Urinary bladder (tissue), 4 donors: Measurements from ENCODE around the gene KLF11. TPM values are rescaled to one million over a fixed set of nuclear protein-coding genes. Genes with fewer than 3 reads are reported as not detected.

Experiments used
- DNase-seq: peaks from one replicate; pipeline ENCODE4 v3.0.0-alpha.2; 2015; ENCODE audit errors: extremely low spot score
- H3K27ac ChIP-seq: one replicate; pipeline ENCODE4 v1.5.1; 2013; ENCODE audit warnings: low read depth, mild to moderate bottlenecking, moderate library complexity
- H3K36me3 ChIP-seq: one replicate; pipeline ENCODE4 v1.6.1; 2013; ENCODE audit warnings: mild to moderate bottlenecking, moderate library complexity; ENCODE audit not compliant: insufficient read depth
- H3K4me1 ChIP-seq: one replicate; pipeline ENCODE4 v1.6.1; 2013; ENCODE audit warnings: mild to moderate bottlenecking, moderate library complexity; ENCODE audit not compliant: insufficient read depth
- H3K4me3 ChIP-seq: one replicate; pipeline ENCODE4 v1.5.1; 2013; ENCODE audit warnings: low read depth, low read length
- WGBS: extraction: QIAGEN DNeasy Blood & Tissue Kit; methylation state at CpG from one replicate; pipeline ENCODE4 v1.1.7; 2013; 5-methylcytosine and 5-hydroxymethylcytosine counted together
- polyA plus RNA-seq: library from polyadenylated mRNA; stranded (reverse); fragments of 200-250 nt; gene quantifications from one replicate; pipeline ENCODE4 v1.2.3, GENCODE V29; 2013
- total RNA-seq: library from RNA; depleted of rRNA; stranded (reverse); fragments of >200 nt; gene quantifications from one replicate; pipeline ENCODE4 v1.2.3, GENCODE V29; 2014
- donor health status: healthy with polysubstance abuse.
- donor health status: healthy.

Gene KLF11
- total and polyA plus RNA-seq, 2 donors = 17.7 to 20.7 TPM

GRCh38 chr2:10078704-10079265 lies 35.4 kb downstream of the KLF11 start:
- H3K36me3 ChIP-seq = no peaks in the 10 kb centered on the region
- H3K27ac ChIP-seq = no peak overlapping the region
- peak overlapping the region; percentile 71 for H3K4me3 ChIP-seq
- DNase-seq = no peak
- no peaks in the 10 kb centered on the region for H3K4me1 ChIP-seq
- WGBS = 21% methylated on average over 12 of the region's 12 CpGs

- Histone ChIP-seq H3K4me3 (peak overlapping the region; percentile 71), H3K4me1 (no peaks in the 10 kb centered on the region), H3K27ac (peak overlapping the region; percentile 70), H3K36me3 (no peaks in the 10 kb centered on the region)
- WGBS = 1% methylated on average over 52 of the region's 53 CpGs
- DNase-seq = no peak
These were observed 36.0 kb downstream of the KLF11 start for GRCh38 chr2:10079266-10079869.

- no peaks in the 10 kb centered on the region for H3K36me3 ChIP-seq
- no peaks in the 10 kb centered on the region for H3K4me1 ChIP-seq
- H3K27ac ChIP-seq = peak within 1 kb of the TSS; percentile 70
- under 1% methylated on average over 98 of the region's 98 CpGs for WGBS
- H3K4me3 ChIP-seq = peak within 1 kb of the TSS; percentile 71
- DNase-seq = no peak
These were observed 36.7 kb downstream of the KLF11 start, which contains the start of gene CYS1 for GRCh38 chr2:10079870-10080535. Gene CYS1, minus strand, starts transcription at chr2:10080411. Its CDS starts 188 bp downstream, at chr2:10080223.

- H3K36me3 ChIP-seq = no peaks in the 10 kb centered on the region
- no peak overlapping the region for H3K27ac ChIP-seq
- peak overlapping the region; percentile 71 for H3K4me3 ChIP-seq
- no peaks in the 10 kb centered on the region for H3K4me1 ChIP-seq
- 11% methylated on average over 45 of the region's 45 CpGs for WGBS
- DNase-seq = no peak
These were observed 37.4 kb downstream of the KLF11 start for GRCh38 chr2:10080536-10081304.

GRCh38 chr2:10083046-10083445 lies 39.7 kb downstream of the KLF11 start:
- no peaks in the 10 kb centered on the region for H3K4me1 ChIP-seq
- H3K4me3 ChIP-seq = no peak overlapping the region
- 36% methylated on average over 5 of the region's 5 CpGs for WGBS
- no peak overlapping the region for H3K27ac ChIP-seq
- H3K36me3 ChIP-seq = no peaks in the 10 kb centered on the region
- DNase-seq = no peak

GRCh38 chr2:10083692-10084211 lies 40.4 kb downstream of the KLF11 start:
- WGBS = 58% methylated on average over 13 of the region's 13 CpGs
- Histone ChIP-seq H3K27ac (no peak overlapping the region), H3K36me3 (no peaks in the 10 kb centered on the region), H3K4me1 (no peaks in the 10 kb centered on the region), H3K4me3 (no peak overlapping the region)
- no peak for DNase-seq

- 40% methylated on average over 12 of the region's 12 CpGs for WGBS
- no peak for DNase-seq
- Histone ChIP-seq H3K36me3 (no peaks in the 10 kb centered on the region), H3K4me3 (no peak overlapping the region), H3K4me1 (no peaks in the 10 kb centered on the region), H3K27ac (no peak overlapping the region)
These were observed 41.0 kb downstream of the KLF11 start for GRCh38 chr2:10084223-10084865.

- 70% methylated on average over 6 of the region's 6 CpGs for WGBS
- no peak for DNase-seq
- no peaks in the 10 kb centered on the region for H3K4me1 ChIP-seq
- H3K27ac ChIP-seq = no peak overlapping the region
- no peaks in the 10 kb centered on the region for H3K36me3 ChIP-seq
- no peak overlapping the region for H3K4me3 ChIP-seq
These were observed 41.8 kb downstream of the KLF11 start for GRCh38 chr2:10085043-10085667.

- Histone ChIP-seq H3K4me3 (no peak overlapping the region), H3K27ac (no peak overlapping the region), H3K4me1 (no peaks in the 10 kb centered on the region), H3K36me3 (no peaks in the 10 kb centered on the region)
- WGBS = 91% methylated on average over 11 of the region's 11 CpGs
- DNase-seq = no peak
These were observed 42.3 kb downstream of the KLF11 start for GRCh38 chr2:10085668-10086059.

- Histone ChIP-seq H3K27ac (no peak overlapping the region), H3K4me3 (no peak overlapping the region), H3K36me3 (no peaks in the 10 kb centered on the region), H3K4me1 (no peaks in the 10 kb centered on the region)
- DNase-seq = no peak
- WGBS = 51% methylated on average over 4 of the region's 4 CpGs
These were observed 43.6 kb downstream of the KLF11 start for GRCh38 chr2:10086950-10087349.

GRCh38 chr2:10087360-10087759 lies 44.0 kb downstream of the KLF11 start:
- WGBS = 64% methylated on average over 8 of the region's 8 CpGs
- H3K36me3 ChIP-seq = no peaks in the 10 kb centered on the region
- H3K27ac ChIP-seq = no peak overlapping the region
- no peak overlapping the region for H3K4me3 ChIP-seq
- no peak for DNase-seq
- H3K4me1 ChIP-seq = no peaks in the 10 kb centered on the region

- 58% methylated on average over 5 of the region's 5 CpGs for WGBS
- DNase-seq = no peak
- Histone ChIP-seq H3K36me3 (no peaks in the 10 kb centered on the region), H3K4me1 (no peaks in the 10 kb centered on the region), H3K27ac (no peak overlapping the region), H3K4me3 (no peak overlapping the region)
These were observed 46.3 kb downstream of the KLF11 start for GRCh38 chr2:10089565-10090190.
